Measurements from ENCODE around the gene PDZD4.
A peak's percentile ranks its signal among the peaks of the same experiment; 100 is the strongest.

DNA sequence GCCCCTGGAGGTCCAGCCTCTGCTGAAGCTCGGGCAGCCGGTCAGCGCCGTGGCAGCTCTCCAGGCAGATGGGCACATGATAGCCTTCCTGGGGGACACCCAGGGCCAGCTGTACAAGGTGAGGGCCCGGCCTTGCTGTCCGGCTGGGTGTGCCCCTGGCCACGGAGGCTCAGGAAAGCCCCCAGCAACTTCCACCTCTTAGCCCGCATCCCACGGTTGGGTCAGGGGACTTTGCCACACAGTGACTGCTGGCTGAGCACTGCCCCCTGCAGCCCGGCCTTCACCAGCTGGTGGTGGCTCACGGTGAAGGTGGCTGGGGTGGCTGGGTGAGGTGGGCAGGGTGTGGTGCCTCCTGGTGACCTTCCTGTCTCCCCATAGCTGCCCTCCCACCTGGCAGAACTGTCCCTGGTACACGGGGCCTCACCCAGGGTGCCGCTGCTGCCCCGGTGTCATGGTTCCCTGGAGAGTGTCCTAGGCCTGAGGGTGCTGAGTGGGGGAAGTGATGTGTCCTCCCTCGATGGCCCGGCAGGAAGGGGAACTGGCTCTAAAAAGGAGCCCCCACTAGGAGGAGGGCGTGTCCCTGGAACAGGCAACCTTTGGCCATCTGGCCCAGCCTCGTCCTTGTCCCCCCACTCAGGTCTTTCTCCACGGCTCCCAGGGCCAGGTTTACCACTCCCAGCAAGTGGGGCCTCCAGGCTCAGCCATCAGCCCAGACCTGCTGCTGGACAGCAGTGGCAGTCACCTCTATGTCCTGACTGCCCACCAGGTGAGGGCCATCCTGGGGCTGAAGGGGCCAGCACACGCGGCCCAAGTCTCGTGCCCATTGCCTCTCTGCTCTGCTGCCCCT is 61.8 kb downstream of the PDZD4 start:
- TF ChIP-seq, protein P1, sequence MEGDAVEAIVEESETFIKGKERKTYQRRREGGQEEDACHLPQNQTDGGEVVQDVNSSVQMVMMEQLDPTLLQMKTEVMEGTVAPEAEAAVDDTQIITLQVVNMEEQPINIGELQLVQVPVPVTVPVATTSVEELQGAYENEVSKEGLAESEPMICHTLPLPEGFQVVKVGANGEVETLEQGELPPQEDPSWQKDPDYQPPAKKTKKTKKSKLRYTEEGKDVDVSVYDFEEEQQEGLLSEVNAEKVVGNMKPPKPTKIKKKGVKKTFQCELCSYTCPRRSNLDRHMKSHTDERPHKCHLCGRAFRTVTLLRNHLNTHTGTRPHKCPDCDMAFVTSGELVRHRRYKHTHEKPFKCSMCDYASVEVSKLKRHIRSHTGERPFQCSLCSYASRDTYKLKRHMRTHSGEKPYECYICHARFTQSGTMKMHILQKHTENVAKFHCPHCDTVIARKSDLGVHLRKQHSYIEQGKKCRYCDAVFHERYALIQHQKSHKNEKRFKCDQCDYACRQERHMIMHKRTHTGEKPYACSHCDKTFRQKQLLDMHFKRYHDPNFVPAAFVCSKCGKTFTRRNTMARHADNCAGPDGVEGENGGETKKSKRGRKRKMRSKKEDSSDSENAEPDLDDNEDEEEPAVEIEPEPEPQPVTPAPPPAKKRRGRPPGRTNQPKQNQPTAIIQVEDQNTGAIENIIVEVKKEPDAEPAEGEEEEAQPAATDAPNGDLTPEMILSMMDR (conservative IDR thresholded peaks at IDR 0.05; ENCODE audit: low read depth, low read length): 0 out of 2 replicates have a peak, but pooled peaks have one; percentile 15
- TF ChIP-seq EZH2phosphoT487 (IDR thresholded peaks at IDR 0.05; ENCODE audit: borderline replicate concordance, low read length): no peak
- TF ChIP-seq EZH2 (IDR thresholded peaks at IDR 0.05; ENCODE audit: low read length, unreplicated experiment): no peak
